GM19397 (cell line): ENCODE results near the gene NDUFB7.
"Not testable (repeated sequence)": the region's sequence is repeated elsewhere in the genome, so short reads cannot be mapped to it uniquely, and the experiment has no call there.

Source experiments
- ATAC-seq: cut with Tn5 transposase; IDR thresholded peaks from one replicate; pipeline ENCODE4 v1.9.1; 2021; ENCODE audit warnings: mild to moderate bottlenecking, moderate library complexity; ENCODE audit not compliant: unreplicated experiment

Gene NDUFB7

DNA sequence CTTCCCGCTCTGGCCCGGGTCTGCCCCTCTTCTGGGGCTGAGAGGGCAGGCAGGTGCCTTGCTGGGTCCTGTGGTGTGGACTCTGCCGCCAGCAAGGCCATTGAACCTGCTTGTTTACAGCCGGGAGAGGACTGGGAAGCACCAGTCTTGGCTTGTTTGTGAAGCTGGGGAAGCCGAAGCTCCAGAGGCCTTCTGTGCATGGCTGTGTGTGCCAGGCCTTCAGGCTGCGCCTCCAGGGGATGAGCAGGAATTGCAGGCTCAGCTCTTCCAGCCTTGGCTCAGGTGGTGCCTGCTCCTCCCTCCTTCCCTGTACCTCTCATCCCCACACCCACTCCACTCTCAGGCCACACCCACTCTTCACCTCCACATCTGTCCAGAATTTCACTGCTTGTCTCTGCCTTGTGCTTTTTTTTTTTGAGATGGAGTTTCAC lies 17.5 kb downstream of the NDUFB7 start:
- ATAC-seq: no peak

DNA sequence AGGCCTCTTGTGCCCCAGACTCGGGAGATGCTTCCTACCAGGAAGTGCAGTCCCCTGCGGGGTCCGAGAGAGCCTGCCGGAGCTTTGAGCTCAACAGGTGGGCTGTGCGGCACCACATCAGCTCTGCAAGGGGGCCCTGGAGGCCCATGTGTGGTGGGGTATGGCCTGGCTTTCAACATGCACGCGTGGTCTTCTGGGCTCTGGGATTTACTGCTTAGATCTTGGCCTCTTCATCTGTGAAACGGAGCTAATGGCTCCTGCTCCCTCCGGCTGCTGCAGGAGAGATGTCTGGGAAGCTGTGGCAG lies 18.0 kb downstream of the NDUFB7 start:
- ATAC-seq: no peak

DNA sequence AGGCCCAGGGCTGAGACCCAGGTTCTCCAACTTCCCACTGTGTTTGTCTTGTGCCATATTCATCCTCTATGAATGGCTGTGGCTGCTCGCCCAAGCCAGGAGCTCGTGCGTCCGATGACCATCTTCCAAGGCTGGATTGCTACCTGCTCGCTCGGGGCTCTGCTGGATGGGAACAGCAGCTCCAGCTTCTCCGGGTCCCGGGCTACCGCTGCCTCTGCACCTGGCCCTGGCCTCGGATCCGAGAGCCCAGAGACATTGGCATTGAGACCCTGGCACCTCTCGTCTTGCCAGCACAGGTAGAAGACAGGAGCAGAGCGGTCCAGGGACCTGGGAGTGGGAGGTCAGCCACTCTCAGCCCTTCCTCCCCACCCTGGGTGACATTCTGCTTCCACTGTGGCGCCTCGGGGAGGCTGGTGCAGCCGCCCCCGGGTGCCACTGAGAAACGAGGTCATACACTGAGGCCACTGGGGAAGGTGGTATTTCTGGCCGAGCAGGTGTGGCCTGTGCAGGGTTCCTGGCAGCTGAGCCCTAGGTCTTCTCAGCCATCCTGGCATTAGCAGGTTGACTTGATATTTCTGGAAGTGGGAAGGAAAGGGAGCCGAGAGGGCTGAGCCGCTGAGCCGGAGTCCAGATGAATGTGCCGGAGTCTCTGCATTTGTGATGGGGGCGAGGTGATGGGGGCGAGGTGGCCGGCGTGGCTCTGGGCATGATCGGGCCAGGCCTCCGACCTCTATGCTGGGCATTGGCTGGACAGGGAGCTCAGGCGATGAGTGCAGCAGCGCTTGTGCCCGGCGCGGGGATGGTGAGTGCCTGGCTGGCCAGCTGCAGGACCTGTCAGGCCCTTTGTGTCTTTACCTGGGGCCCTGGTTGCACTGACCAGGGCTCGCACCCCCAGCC lies 18.6 kb downstream of the NDUFB7 start:
- no peak for ATAC-seq

DNA sequence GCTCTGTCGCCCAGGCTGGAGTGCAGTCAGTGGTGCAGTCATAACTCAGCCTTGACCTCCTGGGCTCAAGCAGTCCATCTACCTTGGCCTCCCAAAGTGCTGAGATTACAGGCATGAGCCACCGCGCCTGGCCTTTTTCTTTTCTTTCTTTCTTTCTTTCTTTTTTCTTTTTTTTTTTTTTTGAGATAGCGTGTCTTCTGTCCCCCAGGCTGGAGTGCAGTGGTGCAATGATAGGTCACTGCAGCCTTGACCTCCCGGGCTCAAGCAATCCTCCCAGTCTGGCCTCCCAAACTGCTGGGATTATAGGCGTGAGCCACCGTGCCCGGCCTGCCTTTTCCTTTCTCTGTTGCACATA lies 19.9 kb downstream of the NDUFB7 start:
- not testable (repeated sequence) for ATAC-seq

DNA sequence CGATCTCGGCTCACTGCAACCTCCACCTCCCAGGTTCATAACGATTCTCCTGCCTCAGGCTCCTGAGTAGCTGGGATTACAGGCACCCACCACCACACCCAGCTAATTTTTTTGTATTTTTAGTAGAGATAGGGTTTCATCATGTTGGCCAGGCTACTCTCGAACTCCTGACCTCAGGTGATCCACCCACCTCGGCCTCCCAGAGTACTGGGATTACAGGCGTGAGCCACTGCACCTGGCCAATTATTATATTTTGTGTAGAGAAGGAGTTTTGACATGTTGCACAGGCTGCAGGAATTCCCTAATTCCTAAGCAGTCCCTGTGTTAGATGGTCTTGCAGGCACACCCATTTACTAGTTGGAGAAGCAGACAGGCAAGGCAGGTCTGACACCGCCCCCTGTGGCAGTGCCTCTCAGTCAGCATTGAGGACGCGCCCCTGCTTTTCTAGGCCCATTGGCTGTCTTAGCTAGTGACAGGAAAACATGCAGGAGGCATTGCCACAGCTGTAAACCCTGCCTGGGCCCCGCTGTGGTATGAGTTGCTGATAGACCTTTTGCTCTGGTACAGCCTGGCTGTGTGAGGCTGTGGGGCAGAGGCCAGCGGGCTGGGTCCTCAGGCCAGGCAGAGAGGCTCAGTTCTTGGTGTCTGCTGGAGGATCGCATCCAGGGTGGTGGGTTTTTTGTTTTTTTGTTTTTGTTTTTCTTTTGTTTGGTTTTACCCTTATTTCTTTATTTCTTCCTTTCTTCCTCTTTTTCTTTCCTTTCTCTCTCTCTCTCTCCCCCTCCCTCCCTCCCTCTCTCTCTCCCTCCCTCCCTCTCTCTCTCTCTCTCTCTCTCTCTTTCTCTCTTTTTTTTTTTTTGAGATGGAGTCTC lies 20.5 kb downstream of the NDUFB7 start:
- ATAC-seq: not testable (repeated sequence)

DNA sequence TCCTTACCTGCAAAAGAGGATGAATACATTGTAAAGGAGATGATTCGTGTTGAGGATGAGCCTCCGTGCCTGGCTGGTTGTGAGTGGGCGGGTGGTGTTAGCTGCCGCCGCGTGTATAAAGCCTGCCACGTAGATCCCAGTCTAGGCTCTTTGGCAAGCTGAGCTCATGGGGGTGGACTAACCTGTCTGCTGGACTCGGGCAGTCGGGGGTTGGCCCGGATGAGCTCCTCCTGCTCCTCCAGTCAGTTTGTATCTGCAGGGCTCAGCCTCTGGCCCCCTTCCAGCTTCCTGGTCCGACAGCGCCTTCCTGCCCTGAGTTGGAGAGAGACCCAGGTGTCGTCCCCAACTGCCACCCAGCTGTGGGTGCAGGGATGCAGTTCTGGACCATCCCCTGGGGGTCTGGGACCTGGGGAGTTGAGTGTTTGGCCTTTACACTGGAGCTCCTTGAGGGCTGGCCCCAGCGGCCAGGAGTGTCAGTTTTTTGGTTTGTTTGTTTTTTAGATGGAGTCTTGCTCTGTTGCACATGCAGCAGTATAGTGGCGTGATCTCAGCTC lies 21.6 kb downstream of the NDUFB7 start:
- ATAC-seq: no peak

DNA sequence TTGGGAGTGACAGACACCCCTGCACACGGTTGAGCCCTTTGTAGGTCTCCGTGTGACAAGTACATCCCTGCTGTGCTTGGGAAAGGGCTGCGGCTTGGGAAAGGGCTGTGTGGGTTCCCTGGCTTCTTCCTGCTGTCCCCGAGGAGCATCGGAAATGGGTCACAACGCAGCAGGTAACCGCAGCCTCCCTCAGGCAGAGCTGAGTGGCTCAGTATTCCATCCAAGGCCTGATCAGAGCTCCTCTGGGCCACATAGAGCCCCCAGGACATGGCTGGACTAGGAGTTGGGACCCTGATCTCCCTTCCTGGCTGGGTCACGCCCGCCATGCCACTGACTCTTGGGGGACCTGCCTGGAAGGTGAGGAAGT lies 26.2 kb downstream of the NDUFB7 start:
- no peak for ATAC-seq

DNA sequence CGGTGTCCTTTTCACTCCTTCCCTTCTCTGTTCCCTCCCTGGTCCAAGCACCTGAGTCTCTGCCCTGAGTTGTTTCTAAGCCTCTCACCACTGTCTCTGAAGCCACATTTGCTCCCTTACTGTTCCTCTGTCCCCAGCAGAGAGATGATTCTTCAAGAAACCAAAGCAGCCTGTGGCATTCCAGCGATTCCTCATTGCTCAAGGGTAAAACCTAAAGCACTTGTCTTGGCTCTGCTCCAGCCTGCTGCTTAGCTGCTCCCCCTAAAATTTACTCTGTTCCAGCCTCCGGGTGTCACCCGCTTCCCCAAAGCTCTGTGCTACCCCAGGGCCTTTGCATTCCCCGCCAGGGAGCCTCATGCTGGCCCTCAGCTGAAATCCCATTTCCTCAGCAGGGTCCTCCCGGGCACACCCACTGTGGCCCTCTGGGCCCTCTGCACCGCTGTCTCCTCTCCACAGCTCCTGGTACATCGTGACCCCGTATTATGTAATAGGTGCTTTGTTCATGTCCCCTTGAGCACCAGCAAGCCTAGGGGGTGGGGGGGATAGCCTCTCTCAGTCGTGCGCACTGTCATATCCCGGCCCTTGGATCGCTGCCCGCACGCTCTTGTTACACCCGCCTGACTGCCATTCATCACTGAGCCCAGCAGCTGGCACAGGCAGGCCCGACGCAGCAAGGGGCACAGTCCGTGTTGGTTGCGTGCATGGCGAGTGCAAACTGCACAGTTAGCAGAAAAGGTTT lies 26.7 kb downstream of the NDUFB7 start:
- ATAC-seq: no peak

DNA sequence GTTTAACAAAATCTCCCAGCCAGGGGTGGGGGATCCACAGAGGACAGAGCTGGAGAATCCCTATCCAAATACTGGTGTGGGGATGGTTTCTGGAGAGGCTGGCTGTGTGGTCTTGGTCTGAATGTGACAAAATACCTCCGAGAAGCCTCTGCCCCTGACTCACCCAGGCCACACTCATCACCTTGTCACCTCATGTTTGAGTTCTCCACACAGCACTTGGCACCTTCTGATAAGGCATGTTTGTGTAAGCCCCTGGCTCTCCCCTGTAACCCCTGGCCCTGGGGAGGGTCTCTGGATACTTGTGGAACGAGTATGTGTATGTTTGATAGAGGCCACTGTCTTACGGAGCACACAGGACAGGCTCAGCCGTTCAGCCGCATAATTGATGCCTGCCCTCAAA lies 27.8 kb downstream of the NDUFB7 start:
- no peak for ATAC-seq

DNA sequence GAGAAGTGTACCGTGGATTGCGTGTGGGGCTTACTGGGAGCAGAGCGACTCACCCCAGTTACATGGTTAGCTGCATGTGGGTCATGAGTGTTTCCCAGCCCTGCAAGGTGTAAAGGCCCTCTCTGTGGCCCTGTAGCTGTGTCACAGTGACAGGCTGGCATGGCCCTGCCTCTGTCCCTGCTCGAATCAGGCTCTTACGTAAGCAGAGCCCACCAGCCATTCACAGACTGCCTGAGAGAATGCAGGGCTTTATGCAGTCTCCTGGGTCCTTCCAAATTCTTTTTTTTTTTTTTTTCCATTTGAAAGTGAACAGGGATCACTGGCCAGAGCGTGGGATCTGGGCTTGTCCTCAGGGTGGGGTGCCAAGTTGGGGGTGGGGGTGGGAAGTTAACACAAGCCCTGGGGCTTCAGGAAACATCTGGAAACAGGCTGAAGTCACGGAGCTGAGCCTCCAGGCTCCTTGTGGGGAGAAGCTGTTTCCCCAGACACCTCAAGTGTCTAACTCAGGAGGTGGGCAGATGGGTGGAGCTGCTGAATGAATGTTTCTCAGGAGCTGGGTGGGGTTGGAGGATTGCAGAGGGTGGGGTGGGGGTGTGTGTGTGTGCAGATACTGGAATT lies 29.0 kb downstream of the NDUFB7 start:
- no peak for ATAC-seq

DNA sequence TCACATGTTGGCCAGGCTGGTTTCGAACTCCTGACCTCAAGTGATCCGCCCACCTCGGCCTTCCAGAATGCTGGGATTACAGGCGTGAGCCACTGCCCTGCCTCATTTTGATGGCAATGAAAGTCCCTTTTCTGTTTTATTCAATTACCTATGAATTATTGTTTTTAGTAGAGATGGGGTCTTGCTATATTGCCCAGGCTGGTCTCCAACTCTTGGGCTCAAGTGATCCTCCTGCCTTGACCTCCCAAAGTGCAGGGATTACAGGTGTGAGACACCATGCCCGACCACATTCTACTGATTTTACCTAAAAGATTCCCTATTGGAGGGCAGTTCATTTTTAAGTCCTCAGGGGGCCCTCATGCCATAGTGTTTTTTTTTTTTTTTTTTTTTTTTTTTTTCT lies 29.9 kb downstream of the NDUFB7 start:
- ATAC-seq: not testable (repeated sequence)

DNA sequence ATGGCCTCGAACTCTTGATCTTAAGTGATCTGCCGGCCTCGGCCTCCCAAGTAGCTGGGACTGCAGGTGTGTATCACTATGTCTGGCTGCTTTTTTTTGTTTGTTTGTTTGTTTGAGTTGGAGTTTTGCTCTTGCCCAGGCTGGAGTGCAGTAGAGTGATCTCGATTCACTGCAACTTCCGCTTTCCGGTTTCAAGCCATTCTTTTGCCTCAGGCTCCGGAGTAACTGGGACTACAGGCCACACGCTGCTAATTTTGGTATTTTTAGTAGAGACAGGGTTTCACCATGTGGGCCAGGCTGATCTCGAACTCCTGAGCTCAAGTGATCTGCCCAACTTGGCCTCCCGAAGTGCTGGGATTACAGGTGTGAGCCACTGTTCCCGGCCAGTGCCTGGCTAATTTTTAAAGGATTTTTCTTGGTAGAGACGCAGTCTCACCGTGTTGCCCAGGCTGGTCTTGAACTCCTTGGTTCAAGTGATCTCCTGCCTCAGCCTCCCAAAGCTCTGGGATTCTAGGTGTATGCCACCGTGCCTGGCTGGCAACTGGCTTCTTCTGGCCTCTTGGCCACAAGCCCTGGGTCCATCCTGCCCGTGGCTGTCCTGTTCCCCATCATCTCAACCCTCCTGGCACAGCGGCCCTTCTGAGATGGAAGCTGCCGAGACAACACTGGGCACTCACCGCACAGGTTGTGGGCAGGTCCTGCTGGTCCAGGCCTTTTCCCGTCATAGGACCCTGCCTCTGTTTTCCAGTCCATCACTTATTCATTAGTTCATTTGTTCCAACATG lies 30.9 kb downstream of the NDUFB7 start:
- ATAC-seq: no peak

DNA sequence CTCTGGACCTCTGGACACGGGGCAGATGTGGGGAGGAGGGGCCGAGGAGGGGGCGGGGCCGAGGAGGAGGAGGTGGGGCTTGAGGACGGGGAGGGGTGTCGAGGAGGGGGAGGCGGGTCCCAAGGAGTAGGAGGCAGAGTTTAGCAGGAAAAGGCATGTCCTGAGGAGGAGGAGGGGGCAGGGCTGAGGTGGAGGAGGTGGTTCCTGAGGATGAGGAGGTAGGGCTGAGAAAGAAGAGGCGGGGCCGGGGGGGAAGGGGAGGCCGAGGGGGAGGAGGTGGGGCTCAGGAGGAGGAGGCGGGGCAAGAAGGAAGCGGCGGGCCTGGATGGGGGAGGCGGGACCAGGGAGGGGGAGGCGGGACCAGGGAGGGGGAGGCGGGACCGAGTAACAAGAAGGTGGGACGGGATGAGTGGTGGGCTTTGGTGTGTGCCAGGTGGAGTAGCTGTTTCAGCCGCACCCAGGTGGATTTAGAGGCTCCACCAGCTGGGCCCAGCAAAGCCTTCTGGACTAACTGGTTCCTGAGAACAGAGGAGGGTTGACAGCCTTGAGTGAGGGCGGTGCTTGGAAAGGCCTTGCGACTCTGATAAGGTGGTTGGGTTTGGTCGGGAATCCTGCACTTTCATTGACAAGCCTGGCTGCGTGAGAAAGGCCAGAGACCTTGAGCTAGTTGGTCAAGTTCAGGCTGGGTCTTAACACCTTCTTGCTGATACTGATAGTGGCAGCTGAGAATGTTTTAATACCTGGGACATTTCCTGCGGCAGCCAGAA lies 34.8 kb downstream of the NDUFB7 start:
- ATAC-seq: no peak

DNA sequence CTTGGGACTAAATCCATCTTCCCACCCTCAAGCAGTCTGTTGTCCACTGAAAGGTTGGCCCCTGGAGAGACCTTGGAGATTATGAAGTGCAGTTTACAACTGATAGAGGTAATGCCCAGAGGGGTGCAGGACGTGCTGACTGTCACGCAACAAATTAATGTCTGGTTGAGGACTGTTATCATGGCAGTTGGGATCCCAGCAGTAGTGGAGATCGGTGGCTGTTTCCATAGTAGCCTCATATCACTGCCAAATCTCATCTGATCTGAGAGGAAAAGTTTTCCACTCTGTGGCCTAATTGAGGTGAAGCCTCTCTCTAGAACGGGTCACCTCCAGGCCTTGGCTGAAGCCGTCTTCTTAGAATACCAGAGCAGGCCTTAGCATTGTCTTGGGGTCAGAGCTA lies 38.4 kb downstream of the NDUFB7 start:
- ATAC-seq: no peak

DNA sequence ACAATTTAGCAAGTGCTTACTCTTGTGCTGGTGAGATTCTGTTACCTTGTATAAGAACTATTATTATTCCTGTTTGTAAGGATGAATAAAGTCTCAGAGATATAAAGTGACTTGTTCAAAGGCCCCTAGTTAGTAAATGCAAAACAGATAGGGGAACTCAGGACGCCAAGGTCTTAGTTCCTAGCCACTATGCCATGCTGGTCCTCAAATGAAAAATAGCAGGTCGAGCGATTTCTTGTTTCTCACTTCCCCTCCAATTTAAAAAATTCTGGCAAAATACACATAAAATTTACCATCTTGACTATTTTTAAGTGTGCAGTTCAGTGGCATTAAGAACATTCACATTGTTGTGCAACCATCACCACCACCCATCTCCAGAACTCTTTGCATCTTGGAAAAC lies 41.4 kb downstream of the NDUFB7 start:
- no peak for ATAC-seq

DNA sequence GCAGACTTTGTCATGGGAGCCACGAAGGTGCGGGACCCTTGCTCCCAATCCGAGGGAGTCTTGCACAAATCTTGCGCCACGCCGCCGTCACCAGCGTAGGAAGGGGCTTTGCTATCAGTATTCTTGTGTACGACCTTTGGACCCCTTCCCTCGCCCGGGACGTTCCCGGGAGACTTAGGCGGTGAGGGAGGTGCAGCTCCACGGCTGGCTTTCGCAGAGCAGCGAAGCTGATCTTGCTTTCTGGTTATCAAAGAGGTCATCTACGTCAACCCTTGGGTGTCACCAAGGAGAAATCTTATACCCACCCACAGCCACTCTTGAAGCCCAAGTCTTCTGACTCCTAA lies 41.9 kb downstream of the NDUFB7 start:
- no peak for ATAC-seq

DNA sequence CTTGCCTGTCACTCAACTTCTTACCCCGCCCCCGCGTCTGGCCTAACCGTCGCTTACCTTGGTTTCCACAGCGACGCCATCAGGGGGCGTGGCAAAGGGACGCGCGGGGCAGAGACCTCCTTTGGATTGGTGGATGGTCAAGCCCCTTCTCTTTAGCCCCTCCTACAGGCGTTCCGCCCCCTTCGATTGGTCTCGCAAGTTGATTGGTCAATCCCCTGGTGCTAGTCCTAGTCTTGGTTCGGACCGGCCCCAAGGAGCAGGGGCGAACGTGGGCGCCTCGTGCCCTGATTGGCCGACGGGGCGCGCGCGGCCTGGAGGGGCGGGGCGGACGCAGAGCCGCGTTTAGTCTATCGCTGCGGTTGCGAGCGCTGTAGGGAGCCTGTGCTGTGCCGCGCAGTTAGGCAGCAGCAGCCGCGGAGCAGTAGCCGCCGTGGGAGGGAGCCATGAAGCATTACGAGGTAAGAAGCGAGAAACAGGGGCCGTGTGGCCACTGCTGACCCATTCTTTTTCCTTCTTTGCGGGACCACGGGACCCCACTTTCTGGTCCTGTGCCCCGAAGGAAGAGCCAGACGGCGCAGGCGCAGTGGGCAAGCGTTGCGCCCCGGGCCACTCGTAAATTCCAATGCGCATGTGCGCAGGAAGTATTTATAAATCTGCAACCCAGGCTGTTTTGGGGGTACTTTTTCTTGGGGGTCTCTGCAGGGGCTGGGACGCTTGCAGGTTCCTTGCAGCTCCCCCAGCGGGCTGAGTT lies 42.4 kb downstream of the NDUFB7 start, which contains the start of gene TECR:
TSS of gene TECR (plus strand) at position 341 of the 751 bp plus-strand sequence. CDS start at position 444, 103 bp downstream.
- ATAC-seq: peak; percentile 96

DNA sequence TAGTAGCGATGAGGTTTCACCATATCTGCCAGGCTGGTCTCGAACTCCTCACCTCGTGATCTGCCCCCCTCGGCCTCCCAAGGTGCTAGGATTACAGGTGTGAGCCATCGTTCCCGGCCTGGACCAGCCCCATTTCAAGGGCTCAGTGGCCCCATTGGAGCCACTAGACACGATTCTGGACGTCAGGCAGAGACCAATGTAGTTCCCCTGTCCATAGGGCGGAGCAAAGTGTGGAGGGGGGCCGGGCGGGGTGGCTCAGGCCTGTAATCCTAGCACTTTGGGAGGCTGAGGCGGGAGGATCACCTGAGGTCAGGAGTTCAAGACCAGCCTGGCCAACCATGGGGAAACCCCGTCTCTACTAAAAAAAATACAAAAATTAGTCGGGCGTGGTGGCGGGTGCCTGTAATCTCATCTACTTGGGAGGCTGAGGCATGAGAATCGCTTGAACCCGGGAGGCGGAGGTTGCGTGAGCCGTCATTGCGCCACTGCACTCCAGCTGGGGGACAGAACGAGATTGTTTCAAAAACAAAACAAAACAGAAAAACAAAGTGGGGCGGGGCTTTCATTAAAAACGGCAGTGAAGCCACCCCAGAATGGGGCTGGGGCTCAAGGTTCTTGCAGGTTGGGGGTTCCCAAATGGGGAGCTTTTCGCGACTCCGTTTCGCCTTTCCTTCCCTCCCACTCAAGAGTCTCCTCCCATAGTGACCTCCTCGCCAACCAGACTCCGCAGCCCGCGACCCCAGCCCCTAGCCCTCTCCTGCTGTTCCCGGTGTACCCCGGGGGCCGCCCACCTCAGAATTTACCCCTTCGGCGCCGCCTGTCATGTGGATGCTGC lies 43.2 kb downstream of the NDUFB7 start:
- ATAC-seq: no peak
